K562 (cell line): ENCODE data around the gene RBM20.

Experiments used
- KLF1 ChIP-seq: fragments of 450-650 bp; IDR thresholded peaks from 2 replicates; pipeline ENCODE4 v1.6.1; 2016; ENCODE audit warnings: missing genetic modification characterization, missing compliant biosample characterization
- RAD21 ChIP-seq, 2 experiments: fragments of 250-450 bp in 1 of 2; fragments of 450-650 bp in 1 of 2; sonication (Bioruptor Pico) in 1 of 2; formaldehyde crosslinking in 1 of 2; IDR thresholded peaks in 1 of 2; conservative IDR thresholded peaks in 1 of 2; 2 replicates each; pipeline versions ENCODE4 v1.4.0 to v1.8.0; 2020 to 2022; ENCODE audit warnings: mild to moderate bottlenecking in 2 of 2, moderate library complexity in 1 of 2
- ZNF12 ChIP-seq: sonication (generic); formaldehyde crosslinking; IDR thresholded peaks from 2 replicates; pipeline ENCODE4 v1.4.0; 2020; ENCODE audit warnings: mild to moderate bottlenecking, missing genetic modification reagents
- TF ChIP-seq, protein P1 (sequence below), 3 experiments: IDR thresholded peaks in 2 of 3; conservative IDR thresholded peaks in 1 of 3; 2 replicates each; pipeline ENCODE4 v1.5.1; 2011 to 2012; ENCODE audit warnings: low read length in 3 of 3, mild to moderate bottlenecking in 3 of 3, control low read depth in 2 of 3, improper control_type of control experiment in 1 of 3, inconsistent platforms in 1 of 3, low read depth in 1 of 3, mixed read lengths in 1 of 3, moderate library complexity in 1 of 3; ENCODE audit not compliant: insufficient read depth in 2 of 3
- TF ChIP-seq, protein P2 (sequence below): sonication (generic); formaldehyde crosslinking; IDR thresholded peaks from 2 replicates; pipeline ENCODE4 v1.8.1; 2023; ENCODE audit warnings: mild to moderate bottlenecking, missing genetic modification reagents, moderate library complexity

DNA sequence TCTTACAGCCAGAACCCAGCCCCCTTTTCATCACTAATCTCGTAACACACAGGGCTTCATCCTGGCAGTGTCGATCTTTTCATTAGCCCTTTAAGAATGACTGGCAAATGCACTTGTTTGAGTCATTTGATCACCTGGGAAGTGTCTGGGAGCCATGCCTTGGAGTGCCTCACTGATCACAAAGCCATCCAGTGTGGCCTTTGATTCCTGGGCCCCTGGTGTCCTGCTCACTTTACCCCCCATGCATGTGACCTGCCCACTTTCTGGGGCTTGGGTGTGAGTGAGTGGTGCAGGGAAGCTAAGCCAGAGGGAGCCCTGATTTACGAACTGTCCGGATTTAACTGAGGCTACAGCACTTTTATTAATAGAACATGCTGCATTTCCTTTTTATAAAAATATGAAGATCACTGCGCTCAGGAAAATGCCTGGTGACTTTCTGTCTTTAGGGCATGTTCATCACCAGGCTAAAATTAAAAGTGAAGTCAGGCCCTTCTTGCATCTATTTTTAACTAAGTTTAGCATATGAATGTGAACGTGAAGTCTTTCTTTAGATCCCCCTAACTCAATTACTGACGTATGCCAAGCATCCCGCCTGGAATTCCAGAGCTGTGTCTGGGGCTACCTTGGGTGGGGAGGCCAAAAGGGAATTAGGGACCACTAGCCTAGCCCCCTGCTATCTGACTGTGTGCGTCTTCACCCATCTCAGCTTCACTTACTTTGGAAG is 23.6 kb downstream of the RBM20 start:
- no peak for TF ChIP-seq RAD21 (CRISPR knock-in tag; conservative IDR thresholded peaks at IDR 0.05 in 1 of 2, IDR thresholded peaks at IDR 0.05 in 1 of 2)
- no peak for TF ChIP-seq ZNF12 (CRISPR knock-in tag)
- no peak for TF ChIP-seq KLF1 (tag)
- TF ChIP-seq, protein P1, sequence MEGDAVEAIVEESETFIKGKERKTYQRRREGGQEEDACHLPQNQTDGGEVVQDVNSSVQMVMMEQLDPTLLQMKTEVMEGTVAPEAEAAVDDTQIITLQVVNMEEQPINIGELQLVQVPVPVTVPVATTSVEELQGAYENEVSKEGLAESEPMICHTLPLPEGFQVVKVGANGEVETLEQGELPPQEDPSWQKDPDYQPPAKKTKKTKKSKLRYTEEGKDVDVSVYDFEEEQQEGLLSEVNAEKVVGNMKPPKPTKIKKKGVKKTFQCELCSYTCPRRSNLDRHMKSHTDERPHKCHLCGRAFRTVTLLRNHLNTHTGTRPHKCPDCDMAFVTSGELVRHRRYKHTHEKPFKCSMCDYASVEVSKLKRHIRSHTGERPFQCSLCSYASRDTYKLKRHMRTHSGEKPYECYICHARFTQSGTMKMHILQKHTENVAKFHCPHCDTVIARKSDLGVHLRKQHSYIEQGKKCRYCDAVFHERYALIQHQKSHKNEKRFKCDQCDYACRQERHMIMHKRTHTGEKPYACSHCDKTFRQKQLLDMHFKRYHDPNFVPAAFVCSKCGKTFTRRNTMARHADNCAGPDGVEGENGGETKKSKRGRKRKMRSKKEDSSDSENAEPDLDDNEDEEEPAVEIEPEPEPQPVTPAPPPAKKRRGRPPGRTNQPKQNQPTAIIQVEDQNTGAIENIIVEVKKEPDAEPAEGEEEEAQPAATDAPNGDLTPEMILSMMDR (IDR thresholded peaks at IDR 0.05 in 2 of 3, conservative IDR thresholded peaks at IDR 0.05 in 1 of 3; ENCODE audit: insufficient read depth in 2 of 3, low read depth in 1 of 3, low read length in 3 of 3): no peak
- TF ChIP-seq, protein P2, sequence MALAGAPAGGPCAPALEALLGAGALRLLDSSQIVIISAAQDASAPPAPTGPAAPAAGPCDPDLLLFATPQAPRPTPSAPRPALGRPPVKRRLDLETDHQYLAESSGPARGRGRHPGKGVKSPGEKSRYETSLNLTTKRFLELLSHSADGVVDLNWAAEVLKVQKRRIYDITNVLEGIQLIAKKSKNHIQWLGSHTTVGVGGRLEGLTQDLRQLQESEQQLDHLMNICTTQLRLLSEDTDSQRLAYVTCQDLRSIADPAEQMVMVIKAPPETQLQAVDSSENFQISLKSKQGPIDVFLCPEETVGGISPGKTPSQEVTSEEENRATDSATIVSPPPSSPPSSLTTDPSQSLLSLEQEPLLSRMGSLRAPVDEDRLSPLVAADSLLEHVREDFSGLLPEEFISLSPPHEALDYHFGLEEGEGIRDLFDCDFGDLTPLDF (CRISPR knock-in tag): no peak
